ENCODE results near the gene ULBP3. TPM values are rescaled to one million over a fixed set of nuclear protein-coding genes. Genes with fewer than 3 reads are reported as not detected.

The ULBP3 gene
- total and polyA plus RNA-seq, 9 of the 15 experiments (the other 6 are each of a cell fraction or from before 2014, with no cell fraction given) = 0.25 to 0.33 TPM; not detected in 7

DNA sequence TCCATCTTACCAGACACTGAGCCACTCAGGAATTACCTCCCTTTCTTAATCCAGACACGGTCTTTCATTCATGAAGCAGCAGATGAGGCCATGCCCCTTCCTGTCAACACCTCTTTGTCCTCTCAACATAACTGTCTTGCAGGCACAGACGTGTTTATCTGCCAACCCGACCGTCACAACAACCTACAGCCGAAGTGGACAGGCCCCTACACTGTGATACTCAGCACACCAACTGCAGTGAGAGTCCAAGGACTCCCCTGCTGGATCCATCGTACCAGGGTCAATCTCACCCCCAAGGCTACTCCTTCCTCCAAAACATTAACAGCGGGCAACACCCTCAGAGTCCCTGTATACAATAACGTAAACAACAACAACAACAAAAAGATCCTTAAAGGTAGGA, 30.6 kb upstream of the ULBP3 start (continued):
- TF ChIP-seq, protein P1, sequence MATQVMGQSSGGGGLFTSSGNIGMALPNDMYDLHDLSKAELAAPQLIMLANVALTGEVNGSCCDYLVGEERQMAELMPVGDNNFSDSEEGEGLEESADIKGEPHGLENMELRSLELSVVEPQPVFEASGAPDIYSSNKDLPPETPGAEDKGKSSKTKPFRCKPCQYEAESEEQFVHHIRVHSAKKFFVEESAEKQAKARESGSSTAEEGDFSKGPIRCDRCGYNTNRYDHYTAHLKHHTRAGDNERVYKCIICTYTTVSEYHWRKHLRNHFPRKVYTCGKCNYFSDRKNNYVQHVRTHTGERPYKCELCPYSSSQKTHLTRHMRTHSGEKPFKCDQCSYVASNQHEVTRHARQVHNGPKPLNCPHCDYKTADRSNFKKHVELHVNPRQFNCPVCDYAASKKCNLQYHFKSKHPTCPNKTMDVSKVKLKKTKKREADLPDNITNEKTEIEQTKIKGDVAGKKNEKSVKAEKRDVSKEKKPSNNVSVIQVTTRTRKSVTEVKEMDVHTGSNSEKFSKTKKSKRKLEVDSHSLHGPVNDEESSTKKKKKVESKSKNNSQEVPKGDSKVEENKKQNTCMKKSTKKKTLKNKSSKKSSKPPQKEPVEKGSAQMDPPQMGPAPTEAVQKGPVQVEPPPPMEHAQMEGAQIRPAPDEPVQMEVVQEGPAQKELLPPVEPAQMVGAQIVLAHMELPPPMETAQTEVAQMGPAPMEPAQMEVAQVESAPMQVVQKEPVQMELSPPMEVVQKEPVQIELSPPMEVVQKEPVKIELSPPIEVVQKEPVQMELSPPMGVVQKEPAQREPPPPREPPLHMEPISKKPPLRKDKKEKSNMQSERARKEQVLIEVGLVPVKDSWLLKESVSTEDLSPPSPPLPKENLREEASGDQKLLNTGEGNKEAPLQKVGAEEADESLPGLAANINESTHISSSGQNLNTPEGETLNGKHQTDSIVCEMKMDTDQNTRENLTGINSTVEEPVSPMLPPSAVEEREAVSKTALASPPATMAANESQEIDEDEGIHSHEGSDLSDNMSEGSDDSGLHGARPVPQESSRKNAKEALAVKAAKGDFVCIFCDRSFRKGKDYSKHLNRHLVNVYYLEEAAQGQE (IDR thresholded peaks at IDR 0.05; ENCODE audit: borderline replicate concordance) = no peak
- TF ChIP-seq, protein P1 (CRISPR knock-in tag; IDR thresholded peaks at IDR 0.05; ENCODE audit: low read depth) = no peak
- TF ChIP-seq NFRKB (IDR thresholded peaks at IDR 0.05; ENCODE audit: low read depth) (no peak), ZNF23 (CRISPR knock-in tag; IDR thresholded peaks at IDR 0.05) (no peak)
